HG03135 (cell line): Measurements from ENCODE around the gene TENM3.
A peak's percentile ranks its signal among the peaks of the same experiment; 100 is the strongest.

Source experiments
- ATAC-seq: cut with Tn5 transposase; IDR thresholded peaks from one replicate; pipeline ENCODE4 v1.9.1; 2021; ENCODE audit warnings: mild to moderate bottlenecking, moderate library complexity; ENCODE audit not compliant: unreplicated experiment

Gene TENM3

GRCh38 chr4:182495645-182496385, 252.6 kb downstream of the TENM3 start:
- no peak for ATAC-seq

DNA sequence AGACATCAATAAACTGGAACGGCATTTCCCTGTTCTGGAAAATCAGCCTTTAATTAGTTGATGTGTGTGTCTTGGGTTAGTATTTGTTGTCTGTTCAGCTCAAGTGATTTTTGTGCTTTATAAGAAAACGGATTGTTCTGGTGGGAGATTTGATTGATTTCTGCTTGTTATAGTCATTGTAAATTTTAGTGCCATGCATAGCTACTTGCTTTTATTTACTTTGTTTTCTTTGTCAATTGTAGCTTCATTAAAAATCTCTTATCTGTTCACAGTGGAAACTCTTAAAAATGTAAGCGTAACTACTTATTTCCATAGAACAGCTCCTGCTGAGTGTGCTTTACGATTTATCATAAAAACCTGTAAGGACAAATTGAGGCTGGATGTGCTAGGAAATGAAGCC, 253.2 kb downstream of the TENM3 start:
- no peak for ATAC-seq

DNA sequence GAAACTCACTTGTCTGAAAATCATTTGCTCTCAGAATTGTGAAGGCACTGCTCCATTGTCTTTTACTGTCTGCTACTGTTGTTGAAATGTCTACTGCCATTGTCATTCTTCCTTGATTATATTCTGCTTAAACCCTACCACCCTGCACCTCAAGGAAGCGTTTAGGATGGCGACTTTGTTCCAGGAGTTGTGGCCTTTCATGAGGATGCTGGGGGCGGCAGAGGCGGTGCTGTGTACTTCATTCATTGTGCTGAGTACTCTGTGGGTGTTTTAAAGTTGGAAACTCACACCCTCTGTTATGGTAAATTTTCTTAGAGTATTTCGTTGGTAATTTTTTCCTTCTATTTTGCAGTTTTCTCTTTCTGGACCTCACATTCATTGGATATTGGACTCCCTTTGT, 258.9 kb downstream of the TENM3 start:
- ATAC-seq, result no peak

DNA sequence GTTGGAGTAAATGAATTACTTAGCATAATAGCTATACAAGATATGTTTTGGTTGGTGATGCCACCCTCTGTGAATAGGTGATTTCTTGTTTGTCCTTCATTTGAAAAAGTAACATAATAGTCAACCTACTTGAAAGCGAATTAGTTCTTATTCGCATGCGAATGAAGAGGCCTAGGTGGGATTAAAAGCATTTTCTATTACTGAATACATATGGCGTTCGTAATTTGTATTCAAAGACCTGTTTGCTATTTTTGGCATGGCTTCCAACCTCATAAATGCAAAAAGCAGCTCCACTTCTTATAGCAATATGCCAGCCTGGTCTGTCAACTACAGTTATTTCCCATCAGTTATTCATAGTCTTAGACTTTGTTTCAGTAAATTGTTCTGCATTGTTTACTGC, 261.3 kb downstream of the TENM3 start:
- ATAC-seq, result no peak

DNA sequence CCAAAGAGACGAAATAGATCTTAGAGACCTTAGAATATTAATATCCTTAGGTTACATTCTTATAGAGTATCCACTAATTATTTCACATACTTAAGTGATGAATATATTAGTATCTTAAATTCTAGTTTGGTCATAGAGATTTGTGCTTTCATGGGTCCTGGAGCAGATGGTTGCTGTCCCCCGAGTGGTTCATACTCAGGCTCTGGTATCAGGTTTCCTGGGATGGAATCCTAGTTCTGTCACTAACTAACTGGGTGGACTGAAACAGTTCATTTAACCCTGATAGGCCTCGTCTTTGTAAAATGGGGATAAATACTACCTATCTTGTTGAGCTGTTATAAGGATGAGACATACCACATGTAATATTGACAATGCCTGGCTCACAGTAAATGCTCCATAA, 264.6 kb downstream of the TENM3 start:
- no peak for ATAC-seq

DNA sequence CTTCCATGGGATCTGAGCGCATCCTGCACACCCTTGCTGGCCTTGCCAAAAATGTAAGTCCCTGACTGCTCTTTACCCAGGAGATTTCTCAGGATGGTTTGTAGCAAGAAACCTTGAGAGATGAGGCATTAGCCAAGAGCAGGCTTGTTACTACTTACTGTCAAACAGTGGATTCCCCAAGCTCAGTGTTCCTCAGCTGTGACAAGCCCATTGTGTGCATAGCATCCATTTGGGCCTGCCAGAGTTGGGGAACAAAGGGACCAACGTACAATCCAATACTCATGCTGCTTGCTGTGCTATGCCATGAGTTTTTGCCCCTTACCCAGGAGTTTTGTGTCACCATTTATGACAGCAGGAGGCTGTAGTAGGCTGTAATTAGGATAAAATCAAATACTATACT, 267.6 kb downstream of the TENM3 start:
- ATAC-seq, result no peak

DNA sequence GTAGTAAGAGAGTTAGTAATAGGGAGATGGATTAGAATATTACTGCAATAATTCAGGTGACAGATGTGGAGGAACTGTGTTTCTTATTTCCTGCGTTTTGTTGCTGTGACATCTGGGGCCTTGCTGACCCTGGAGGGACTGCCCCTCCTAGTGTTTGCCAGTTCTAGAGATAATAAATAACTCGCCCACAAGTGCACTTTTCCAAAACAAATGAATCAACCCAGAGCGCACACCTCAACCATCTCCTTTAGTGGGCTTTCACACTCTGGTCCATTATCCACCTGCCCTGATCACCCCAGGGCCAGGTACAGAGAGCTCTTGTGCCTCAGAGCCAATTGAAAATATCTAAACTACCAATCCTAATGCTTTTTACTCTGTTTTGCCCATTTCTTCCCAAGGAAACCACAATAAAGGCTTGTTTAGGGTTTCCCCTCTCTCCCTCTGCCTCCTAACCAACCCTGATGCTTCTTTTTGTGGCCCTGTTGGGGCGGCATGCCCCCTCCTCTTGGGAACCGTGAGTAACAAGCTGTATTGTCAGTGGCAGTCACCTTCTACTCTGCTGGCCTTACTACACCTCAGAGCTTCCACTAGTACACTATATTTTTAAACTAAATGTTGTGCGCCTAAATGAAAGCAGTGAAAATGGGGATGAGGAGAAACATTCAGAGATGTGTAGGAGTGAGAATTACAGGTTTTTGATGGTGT, 270.5 kb downstream of the TENM3 start:
- peak; percentile 80 for ATAC-seq

DNA sequence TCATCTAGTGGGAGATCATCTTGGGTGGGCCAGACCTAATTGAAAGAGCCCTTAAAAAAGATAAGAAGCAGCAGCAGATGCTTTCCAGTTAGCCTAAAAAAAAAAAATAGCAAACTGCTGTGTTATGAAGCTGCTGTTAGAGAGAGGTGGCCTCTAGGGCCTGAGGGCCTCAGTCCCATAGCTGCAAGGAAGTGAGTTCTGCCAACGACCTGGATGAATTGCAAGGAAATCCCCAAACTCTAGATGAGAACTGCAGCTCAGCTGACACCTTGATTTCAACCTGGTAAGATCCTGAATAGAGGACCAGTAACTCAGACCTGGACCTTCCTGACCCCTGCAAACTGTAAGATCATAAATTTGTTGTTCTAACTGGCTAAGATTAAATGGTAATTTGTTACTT, 275.2 kb downstream of the TENM3 start:
- ATAC-seq, result no peak

- ATAC-seq, result no peak
Measured at GRCh38 chr4:182519528-182519927, 276.3 kb downstream of the TENM3 start.

- ATAC-seq, result no peak
Measured at GRCh38 chr4:182521011-182521410, 277.8 kb downstream of the TENM3 start.

GRCh38 chr4:182528819-182529218, 285.6 kb downstream of the TENM3 start:
- no peak for ATAC-seq

DNA sequence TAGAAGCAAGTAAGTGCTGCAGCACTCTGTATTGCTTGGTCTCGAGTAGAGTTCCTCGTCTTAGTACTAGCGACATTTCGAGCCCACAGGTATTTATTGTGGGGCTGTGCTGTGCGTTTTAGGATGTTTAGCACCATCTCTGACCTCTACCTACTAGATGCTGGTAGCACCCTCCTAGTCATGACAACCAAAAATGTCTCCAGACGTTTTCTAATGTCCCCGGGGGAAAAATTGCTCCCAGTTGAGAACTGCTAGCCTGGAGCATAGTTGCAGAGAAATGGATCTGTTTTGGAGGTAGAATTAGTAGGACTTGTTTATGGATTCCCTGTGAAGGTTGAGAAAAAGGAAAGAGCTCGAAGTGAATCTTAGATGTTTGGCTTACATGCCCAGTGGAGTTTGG, 287.2 kb downstream of the TENM3 start:
- ATAC-seq, result no peak

DNA sequence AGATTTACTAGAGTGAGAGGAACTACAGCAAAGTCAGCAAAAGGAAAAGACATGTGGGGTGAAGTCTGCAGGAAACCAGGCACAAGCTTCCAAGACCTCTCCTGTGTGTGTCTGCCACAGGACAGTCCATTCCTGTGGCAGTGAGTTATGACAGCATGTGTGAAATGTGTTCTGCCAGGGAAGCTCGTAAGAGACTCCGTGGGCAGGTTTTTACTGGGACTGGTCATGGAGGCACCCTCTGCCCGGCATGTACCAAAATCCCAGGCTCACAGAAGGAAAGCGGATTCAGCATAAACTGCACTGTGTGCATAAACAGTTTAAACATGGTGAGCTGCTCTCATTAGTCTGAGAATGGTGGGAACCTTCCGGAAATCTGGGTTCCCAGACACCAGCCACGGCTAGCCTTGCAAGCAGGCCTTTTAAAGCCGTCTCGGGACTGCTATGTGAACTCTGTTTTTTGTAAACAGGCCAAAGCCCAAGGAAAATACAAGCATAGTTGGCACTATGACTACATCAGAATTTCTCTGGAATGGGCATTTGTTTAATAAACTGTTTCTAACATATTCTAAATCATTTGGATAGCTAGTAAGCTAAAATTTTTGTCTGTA, 288.5 kb downstream of the TENM3 start:
- ATAC-seq, result no peak

DNA sequence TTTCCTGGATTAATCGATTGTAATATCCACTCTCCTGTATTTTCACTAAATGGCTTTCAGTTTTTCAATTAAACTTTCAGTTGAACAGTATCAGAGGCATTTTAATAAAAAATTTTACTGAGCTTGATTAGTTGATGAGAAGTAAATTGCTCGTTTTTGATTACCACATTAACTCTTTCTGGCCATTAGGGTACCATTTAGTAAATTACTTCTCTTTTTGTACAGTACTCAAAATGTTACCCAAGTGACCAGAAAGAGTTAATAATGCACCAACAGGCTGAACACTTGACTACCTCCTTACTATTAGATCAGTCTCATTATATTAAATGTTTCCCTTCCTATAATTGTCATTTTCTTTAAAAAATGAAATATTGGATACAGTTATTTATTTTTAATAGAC, 289.2 kb downstream of the TENM3 start:
- ATAC-seq, result no peak

DNA sequence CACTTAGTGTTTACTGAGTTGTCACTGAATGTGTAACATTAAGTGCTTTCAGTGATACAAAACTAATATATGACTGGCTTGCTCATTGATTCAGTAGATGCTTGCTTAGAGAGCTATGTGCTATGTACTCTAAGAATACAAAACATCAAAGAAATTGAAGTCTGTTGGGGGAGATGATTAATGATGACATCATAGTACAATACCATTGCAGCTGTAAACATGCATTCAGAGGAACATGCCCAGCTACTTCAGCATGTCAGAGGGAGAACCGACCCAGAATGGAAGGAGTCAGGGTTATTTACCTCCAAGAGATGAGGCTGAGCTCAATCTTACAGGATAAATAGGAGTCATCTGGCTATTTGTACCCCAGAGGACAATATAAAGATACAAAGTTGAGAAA, 290.8 kb downstream of the TENM3 start:
- no peak for ATAC-seq

DNA sequence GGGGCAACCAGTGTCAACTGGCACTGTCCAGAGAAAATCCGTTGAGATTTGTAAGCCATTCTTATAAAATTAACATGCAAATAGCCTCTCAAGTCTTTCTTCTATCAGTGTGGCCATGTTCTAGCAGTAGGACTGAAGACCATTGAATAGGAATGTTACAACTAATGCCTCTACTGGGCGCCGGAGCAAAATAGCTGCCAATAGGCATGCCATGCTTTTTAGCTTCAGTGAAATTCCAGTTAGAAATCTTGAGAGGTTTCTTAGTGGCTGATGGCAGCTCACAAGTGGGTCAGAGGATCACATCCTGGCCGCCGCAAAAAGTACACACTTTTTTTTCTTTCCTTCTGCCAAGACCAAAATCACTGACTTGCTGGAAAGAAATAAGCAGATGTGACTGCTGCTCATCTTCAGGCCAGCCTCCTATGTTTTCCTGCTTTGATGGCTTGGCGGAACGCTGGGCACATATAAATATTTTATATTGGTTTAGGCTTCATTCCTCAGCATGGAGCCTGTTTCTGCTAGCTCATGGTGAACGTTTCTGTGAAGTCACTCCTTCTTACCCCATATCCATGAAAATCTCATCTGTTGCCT, 293.1 kb downstream of the TENM3 start:
- ATAC-seq, result no peak

DNA sequence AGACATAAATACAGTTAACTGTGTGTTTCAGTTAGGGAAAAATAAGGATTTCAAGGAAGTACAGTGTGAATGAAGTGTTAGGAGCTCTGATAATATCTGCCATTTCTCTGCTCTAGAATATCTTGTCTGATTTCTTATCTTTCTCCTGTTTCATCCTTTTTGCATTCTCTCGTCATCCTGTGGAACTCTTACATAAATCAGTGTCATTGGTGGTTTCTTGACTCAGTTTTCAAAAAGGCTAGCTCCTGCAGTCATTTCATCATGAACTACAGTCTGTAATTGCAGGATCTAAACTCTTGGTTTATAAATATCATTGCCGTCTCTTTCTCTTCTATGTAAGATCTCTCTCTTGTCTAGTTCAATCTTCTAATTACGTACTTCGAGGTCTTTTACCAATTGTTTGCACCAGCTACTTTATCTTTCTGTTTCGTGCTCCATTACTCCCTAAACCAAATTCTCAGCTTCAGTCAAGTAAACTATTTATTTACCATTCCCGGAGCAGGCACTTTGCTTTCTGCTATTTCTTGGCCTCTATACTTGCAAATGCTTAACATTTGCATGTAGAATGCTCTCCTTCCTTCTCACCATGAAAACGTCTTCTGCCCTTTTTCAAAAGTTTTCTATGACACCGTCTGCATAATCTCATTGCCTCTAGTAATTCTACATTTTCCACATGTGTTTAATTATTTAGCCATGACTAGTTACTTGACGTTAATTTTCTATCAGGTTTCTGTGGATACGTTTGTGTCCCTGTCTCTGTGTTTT, 294.0 kb downstream of the TENM3 start:
- no peak for ATAC-seq

DNA sequence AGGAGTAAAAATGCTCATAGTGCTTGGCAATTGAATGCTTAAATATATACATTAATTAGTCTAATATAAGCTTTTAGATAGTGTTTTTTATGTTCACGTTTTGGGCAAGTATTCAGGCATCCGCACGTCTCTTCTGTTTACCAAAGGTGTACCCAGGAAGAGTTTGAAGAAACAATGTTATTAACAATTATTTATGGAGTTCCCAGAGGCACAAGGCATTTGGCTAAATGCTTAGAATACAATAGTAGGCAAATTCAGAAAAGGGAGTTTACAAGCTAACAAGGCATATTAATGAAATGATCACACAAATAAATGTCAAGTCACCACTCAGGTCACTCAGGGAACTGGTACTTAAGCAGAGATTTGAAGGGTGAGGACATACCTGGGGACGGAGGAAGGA, 294.8 kb downstream of the TENM3 start:
- ATAC-seq, result no peak

- ATAC-seq, result no peak
Measured at GRCh38 chr4:182540496-182540895, 297.3 kb downstream of the TENM3 start.

DNA sequence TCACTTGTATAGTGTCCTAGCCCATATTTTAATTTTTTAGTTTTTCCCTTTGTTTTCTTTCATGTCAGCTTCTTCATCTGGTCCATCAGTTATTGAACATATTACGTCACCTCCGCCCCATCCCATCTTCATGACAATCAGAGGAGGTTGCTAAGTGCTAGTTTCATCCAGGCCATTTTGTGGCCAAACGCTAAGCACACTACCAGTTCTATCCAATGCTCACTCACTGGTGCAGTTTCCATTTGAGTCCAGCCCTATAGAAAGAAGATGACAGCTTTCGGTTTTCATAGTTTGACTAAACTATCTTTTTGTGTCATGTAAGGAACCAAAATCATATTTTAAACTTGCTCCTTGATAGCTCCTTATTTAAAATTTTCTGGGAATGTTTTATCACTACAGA, 304.2 kb downstream of the TENM3 start:
- peak; percentile 93 for ATAC-seq

DNA sequence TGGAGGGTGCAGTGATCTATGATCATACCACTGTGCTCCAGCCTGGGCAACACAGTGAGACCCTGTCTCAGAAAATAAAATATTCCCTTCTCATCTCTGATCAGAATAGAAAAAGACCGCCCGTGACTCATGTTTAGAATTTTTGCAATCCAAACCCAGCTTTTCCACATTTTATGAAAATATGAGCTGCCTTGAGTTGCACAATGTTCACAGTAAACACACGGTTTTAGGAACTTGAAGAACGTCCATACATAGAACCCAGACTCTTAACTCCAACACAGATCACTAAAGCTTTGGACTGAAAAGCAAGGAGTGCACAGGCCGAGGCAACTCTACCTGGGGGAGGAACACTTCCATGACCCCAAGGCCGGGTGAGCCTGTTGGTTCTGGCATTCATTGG, 305.0 kb downstream of the TENM3 start:
- no peak for ATAC-seq
